Keratinocyte (primary cell): ENCODE results near the gene USP46. TPM values are rescaled to one million over a fixed set of nuclear protein-coding genes. Genes with fewer than 3 reads are reported as not detected.

Experiments
- DNase-seq: peaks from one replicate; pipeline ENCODE4 v3.0.0-alpha.2; 2011; ENCODE audit warnings: low read depth, missing footprints, low spot score
- FAIRE-seq: peaks from 2 replicates; lab custom pipeline; 2011; peaks lifted over from hg19 to GRCh38; lab: Jason Lieb, UNC
- H2AFZ ChIP-seq: 2 replicates; pipeline ENCODE4 v1.6.0; 2012; ENCODE audit warnings: low read length, control low read depth, inconsistent platforms; ENCODE audit not compliant: control insufficient read depth
- H3K27ac ChIP-seq: 2 replicates; pipeline ENCODE4 v1.5.1; 2011; ENCODE audit warnings: low read length; ENCODE audit not compliant: control insufficient read depth, insufficient read depth
- H3K27me3 ChIP-seq: 3 replicates; pipeline ENCODE4 v1.6.0; 2011; ENCODE audit warnings: low read length; ENCODE audit not compliant: control insufficient read depth, insufficient read depth; ENCODE audit errors: extremely low read depth
- H3K36me3 ChIP-seq, 2 experiments: 2 replicates in 1 of 2; 3 replicates in 1 of 2; pipeline ENCODE4 v1.5.1; 2011; ENCODE audit warnings: low read length in 2 of 2, mild to moderate bottlenecking in 1 of 2; ENCODE audit not compliant: control insufficient read depth in 2 of 2, insufficient read depth in 2 of 2; ENCODE audit errors: extremely low read depth in 1 of 2
- H3K4me1 ChIP-seq: 3 replicates; pipeline ENCODE4 v1.5.1; 2011; ENCODE audit warnings: low read length; ENCODE audit not compliant: control insufficient read depth, insufficient read depth; ENCODE audit errors: extremely low read depth
- H3K4me2 ChIP-seq: 3 replicates; pipeline ENCODE4 v1.6.0; 2011; ENCODE audit warnings: low read depth, low read length; ENCODE audit not compliant: control insufficient read depth, insufficient read depth; ENCODE audit errors: extremely low read depth
- H3K4me3 ChIP-seq, 3 experiments: fragments of 200-600 bp in 1 of 3; sonication (generic) in 1 of 3; 2 replicates in 2 of 3; 3 replicates in 1 of 3; pipeline ENCODE4 v1.5.1; 2011 to 2016; ENCODE audit warnings: low read length in 3 of 3, mild to moderate bottlenecking in 3 of 3, control low read depth in 2 of 3, inconsistent platforms in 1 of 3, low read depth in 1 of 3, mixed read lengths in 1 of 3, mixed run types in 1 of 3, moderate library complexity in 1 of 3; ENCODE audit not compliant: control insufficient read depth in 2 of 3, insufficient read depth in 2 of 3; ENCODE audit errors: extremely low read depth in 1 of 3
- H3K79me2 ChIP-seq: 2 replicates; pipeline ENCODE4 v1.6.0; 2012; ENCODE audit warnings: low read length; ENCODE audit not compliant: control insufficient read depth, insufficient read depth
- H3K9ac ChIP-seq: 3 replicates; pipeline ENCODE4 v1.6.0; 2011; ENCODE audit warnings: low read length; ENCODE audit not compliant: control insufficient read depth, insufficient read depth; ENCODE audit errors: extremely low read depth
- H3K9me1 ChIP-seq: 3 replicates; pipeline ENCODE4 v1.6.0; 2011; ENCODE audit warnings: low read length; ENCODE audit not compliant: control insufficient read depth, insufficient read depth; ENCODE audit errors: extremely low read depth
- H3K9me3 ChIP-seq: 2 replicates; pipeline ENCODE4 v1.5.1; 2012; ENCODE audit warnings: low read depth, low read length; ENCODE audit not compliant: control insufficient read depth
- H4K20me1 ChIP-seq: 3 replicates; pipeline ENCODE4 v1.6.0; 2011; ENCODE audit warnings: low read length; ENCODE audit not compliant: control insufficient read depth, insufficient read depth; ENCODE audit errors: extremely low read depth
- CTCF ChIP-seq, 3 experiments: IDR thresholded peaks in 1 of 3; conservative IDR thresholded peaks in 1 of 3; optimal IDR thresholded peaks in 1 of 3; 2 replicates in 2 of 3; 3 replicates in 1 of 3; pipeline versions ENCODE3 to v1.5.1; 2011; ENCODE audit warnings: low read length in 3 of 3, mild to moderate bottlenecking in 3 of 3, moderate library complexity in 2 of 3, control low read depth in 1 of 3, inconsistent platforms in 1 of 3; ENCODE audit not compliant: insufficient read depth in 2 of 3; ENCODE audit errors: extremely low read depth in 1 of 3
- EZH2 ChIP-seq: IDR thresholded peaks from one replicate; pipeline ENCODE4 v1.6.1; 2012; ENCODE audit warnings: inconsistent platforms, mild to moderate bottlenecking, low read length, moderate library complexity
- dilution Hi-C: fragments of 300-500 bp; cut with MboI; formaldehyde crosslinking; loops from one replicate; pipeline ENCODE4 v1.7.0; 2020; ENCODE audit warnings: low sequenced_read_pairs; ENCODE audit not compliant: extremely low pct_ligation_motif_present
- polyA plus RNA-seq, 5 experiments: library from polyadenylated mRNA; depleted of rRNA in 3 of 5; stranded (reverse) in 3 of 5; stranded (forward) in 1 of 5; unstranded in 1 of 5; fragments of >200 nt; gene quantifications; 1 replicate in 1 of 5; 2 replicates in 3 of 5; 3 replicates in 1 of 5; pipeline versions ENCODE4 v1.2.1 to v1.2.3, GENCODE V29; 2011 to 2012; ENCODE audit warnings: missing spikeins in 2 of 5, low read depth in 1 of 5, low replicate concordance in 1 of 5

Gene USP46
- polyA plus RNA-seq, 1 donor (not counting 4 experiments of a cell fraction or from before 2014, with no cell fraction given) = 20.4 TPM

DNA sequence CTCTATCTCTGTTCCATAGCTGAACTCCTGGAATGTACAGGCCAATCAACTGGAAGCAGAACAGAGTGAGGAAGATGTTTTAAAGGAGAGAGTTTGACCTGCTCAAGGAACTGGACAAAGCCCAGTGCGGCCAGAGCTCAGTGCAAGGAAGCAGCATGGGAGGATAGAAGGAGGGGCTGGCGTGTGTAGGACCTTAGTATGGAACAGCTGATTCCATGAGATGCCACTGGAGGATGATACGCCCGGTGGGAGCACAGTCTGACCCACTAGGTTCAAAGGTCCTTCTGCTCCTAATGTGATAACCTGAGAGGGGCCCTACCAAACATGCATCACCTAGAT, 81.5 kb downstream of the USP46 start:
- no peak for TF ChIP-seq CTCF (optimal IDR thresholded peaks at IDR 0.05 in 1 of 3, IDR thresholded peaks at IDR 0.05 in 1 of 3, conservative IDR thresholded peaks at IDR 0.05 in 1 of 3; ENCODE audit: extremely low read depth in 1 of 3, insufficient read depth in 2 of 3, low read length in 3 of 3)
- TF ChIP-seq EZH2 = no peak
- Histone ChIP-seq H3K9me1 (no peaks in the 10 kb centered on the region), H4K20me1 (no peaks in the 10 kb centered on the region), H3K9me3 (no peaks in the 10 kb centered on the region), H3K4me3 (no peak overlapping the region), H2AFZ (no peak overlapping the region), H3K27me3 (no peaks in the 10 kb centered on the region), H3K9ac (no peak overlapping the region), H3K36me3 (no peaks in the 10 kb centered on the region), H3K4me2 (no peak overlapping the region), H3K79me2 (no peaks in the 10 kb centered on the region), H3K4me1 (peaks cover 24% of the 10 kb centered on the region), H3K27ac (no peak overlapping the region)
- DNase-seq = no peak
- dilution Hi-C loops = no loop called here
- no peak for FAIRE-seq

DNA sequence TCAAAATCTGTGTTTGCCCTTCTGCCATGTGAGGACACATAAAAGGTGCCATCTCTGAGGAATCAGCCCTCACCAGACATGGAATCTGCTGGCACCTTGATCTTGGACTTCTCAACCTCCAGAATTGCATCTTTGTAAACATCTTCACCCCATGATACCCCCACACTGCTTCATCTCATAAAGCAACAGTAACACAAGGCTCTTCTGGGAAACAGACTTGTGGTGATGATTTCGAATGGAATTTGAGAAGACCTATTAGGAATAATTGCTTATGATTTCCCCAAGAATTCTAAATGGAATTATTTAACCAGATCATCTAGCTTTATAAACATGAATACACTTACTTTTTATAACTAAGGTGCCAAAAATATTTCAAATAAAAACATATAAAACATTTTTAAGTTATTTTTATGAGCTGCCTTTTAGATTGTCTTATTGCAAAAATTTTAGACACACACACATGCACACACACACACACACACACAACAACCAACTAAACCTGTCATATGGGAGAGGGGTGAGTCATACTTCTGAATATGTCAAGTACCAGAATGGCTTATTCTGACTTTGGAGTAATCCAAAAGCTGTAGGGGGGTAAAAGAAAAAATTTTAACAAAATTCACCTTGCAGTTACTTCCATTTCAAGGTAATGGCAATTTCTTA, 82.0 kb downstream of the USP46 start:
- H3K27me3 ChIP-seq = no peaks in the 10 kb centered on the region
- H3K9ac ChIP-seq = no peak overlapping the region
- peak; percentile 46 for FAIRE-seq
- no peaks in the 10 kb centered on the region for H3K79me2 ChIP-seq
- no peak for TF ChIP-seq EZH2
- no peak for TF ChIP-seq CTCF (optimal IDR thresholded peaks at IDR 0.05 in 1 of 3, IDR thresholded peaks at IDR 0.05 in 1 of 3, conservative IDR thresholded peaks at IDR 0.05 in 1 of 3; ENCODE audit: extremely low read depth in 1 of 3, insufficient read depth in 2 of 3, low read length in 3 of 3)
- no peaks in the 10 kb centered on the region for H4K20me1 ChIP-seq
- no peak overlapping the region for H2AFZ ChIP-seq
- no peaks in the 10 kb centered on the region for H3K36me3 ChIP-seq
- dilution Hi-C loops = no loop called here
- H3K4me2 ChIP-seq = no peak overlapping the region
- no peaks in the 10 kb centered on the region for H3K9me3 ChIP-seq
- no peaks in the 10 kb centered on the region for H3K9me1 ChIP-seq
- no peak for DNase-seq
- peaks cover 24% of the 10 kb centered on the region for H3K4me1 ChIP-seq
- no peak overlapping the region for H3K4me3 ChIP-seq
- H3K27ac ChIP-seq = no peak overlapping the region
